ENCODE results near the gene SLMAP.

DNA sequence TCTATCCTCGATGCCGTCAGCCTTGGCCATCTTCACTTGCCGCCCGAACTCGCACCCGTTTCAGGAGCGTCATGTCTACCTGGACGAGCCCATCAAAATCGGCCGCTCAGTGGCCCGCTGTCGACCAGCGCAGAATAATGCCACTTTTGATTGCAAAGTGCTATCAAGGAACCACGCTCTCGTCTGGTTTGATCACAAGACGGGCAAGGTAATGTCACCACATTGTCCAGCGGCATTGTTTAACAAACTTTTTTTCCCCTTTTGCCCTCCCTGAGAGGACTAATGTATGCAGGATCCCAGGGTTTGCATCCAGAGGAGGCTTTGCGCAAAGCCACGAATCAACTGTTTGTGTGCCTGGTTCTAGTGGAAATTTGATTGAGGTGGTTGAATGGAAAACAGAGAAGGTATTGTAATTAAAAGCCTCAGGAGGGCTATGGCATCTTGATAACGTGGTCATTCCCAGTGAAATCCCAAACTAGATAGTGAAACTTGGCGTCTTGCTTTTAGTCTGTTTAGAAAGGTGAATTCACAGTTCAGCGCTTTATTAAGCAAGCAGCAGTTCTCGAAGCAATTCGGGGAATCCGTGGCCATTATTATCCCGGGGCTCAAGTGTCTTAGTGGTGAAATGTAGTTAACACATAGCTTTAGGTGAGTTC lies 1.7 kb downstream of the SLMAP start:
- TF ChIP-seq, protein P1, sequence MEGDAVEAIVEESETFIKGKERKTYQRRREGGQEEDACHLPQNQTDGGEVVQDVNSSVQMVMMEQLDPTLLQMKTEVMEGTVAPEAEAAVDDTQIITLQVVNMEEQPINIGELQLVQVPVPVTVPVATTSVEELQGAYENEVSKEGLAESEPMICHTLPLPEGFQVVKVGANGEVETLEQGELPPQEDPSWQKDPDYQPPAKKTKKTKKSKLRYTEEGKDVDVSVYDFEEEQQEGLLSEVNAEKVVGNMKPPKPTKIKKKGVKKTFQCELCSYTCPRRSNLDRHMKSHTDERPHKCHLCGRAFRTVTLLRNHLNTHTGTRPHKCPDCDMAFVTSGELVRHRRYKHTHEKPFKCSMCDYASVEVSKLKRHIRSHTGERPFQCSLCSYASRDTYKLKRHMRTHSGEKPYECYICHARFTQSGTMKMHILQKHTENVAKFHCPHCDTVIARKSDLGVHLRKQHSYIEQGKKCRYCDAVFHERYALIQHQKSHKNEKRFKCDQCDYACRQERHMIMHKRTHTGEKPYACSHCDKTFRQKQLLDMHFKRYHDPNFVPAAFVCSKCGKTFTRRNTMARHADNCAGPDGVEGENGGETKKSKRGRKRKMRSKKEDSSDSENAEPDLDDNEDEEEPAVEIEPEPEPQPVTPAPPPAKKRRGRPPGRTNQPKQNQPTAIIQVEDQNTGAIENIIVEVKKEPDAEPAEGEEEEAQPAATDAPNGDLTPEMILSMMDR (IDR thresholded peaks at IDR 0.05): no peak
- no peak for TF ChIP-seq POLR2A (IDR thresholded peaks at IDR 0.05)
